ENCODE data around the gene EBF3.
A peak's percentile ranks its signal among the peaks of the same experiment; 100 is the strongest.

Gene EBF3

GRCh38 chr10:129888784-129889616 lies 75.1 kb downstream of the EBF3 start:
- no peak for DNase-seq (ENCODE audit: low spot score)

GRCh38 chr10:129887986-129888783 lies 75.9 kb downstream of the EBF3 start:
- DNase-seq (ENCODE audit: low spot score): no peak

- no peak for DNase-seq (ENCODE audit: low spot score)
These were observed 76.6 kb downstream of the EBF3 start for GRCh38 chr10:129887381-129887905.

- no peak for DNase-seq (ENCODE audit: low spot score)
These were observed 77.8 kb downstream of the EBF3 start for GRCh38 chr10:129886263-129886662.

GRCh38 chr10:129885526-129885925 lies 78.5 kb downstream of the EBF3 start:
- DNase-seq (ENCODE audit: low spot score): no peak

- DNase-seq (ENCODE audit: low spot score): no peak
These were observed 79.5 kb downstream of the EBF3 start for GRCh38 chr10:129884398-129885078.

- DNase-seq (ENCODE audit: low spot score): no peak
These were observed 80.3 kb downstream of the EBF3 start for GRCh38 chr10:129883626-129884397.

GRCh38 chr10:129883029-129883428 lies 81.0 kb downstream of the EBF3 start:
- no peak for DNase-seq (ENCODE audit: low spot score)

GRCh38 chr10:129882291-129883010 lies 81.6 kb downstream of the EBF3 start:
- DNase-seq (ENCODE audit: low spot score): no peak

GRCh38 chr10:129881641-129882040 lies 82.4 kb downstream of the EBF3 start:
- no peak for DNase-seq (ENCODE audit: low spot score)

- no peak for DNase-seq (ENCODE audit: low spot score)
These were observed 83.7 kb downstream of the EBF3 start for GRCh38 chr10:129880191-129880870.

- no peak for DNase-seq (ENCODE audit: low spot score)
These were observed 84.4 kb downstream of the EBF3 start for GRCh38 chr10:129879655-129880054.

GRCh38 chr10:129878835-129879234 lies 85.2 kb downstream of the EBF3 start:
- DNase-seq (ENCODE audit: low spot score): no peak

- DNase-seq (ENCODE audit: low spot score): no peak
These were observed 86.2 kb downstream of the EBF3 start for GRCh38 chr10:129877773-129878371.

GRCh38 chr10:129876838-129877237 lies 87.2 kb downstream of the EBF3 start:
- no peak for DNase-seq (ENCODE audit: low spot score)

- DNase-seq (ENCODE audit: low spot score): no peak
These were observed 87.9 kb downstream of the EBF3 start for GRCh38 chr10:129875993-129876726.

- no peak for DNase-seq (ENCODE audit: low spot score)
These were observed 90.7 kb downstream of the EBF3 start for GRCh38 chr10:129873351-129873750.

- DNase-seq (ENCODE audit: low spot score): no peak
These were observed 92.1 kb downstream of the EBF3 start for GRCh38 chr10:129871966-129872365.

- peak; percentile 31 for DNase-seq (ENCODE audit: low spot score)
These were observed 93.0 kb downstream of the EBF3 start for GRCh38 chr10:129870961-129871621.
